Measurements from ENCODE around the gene ASPDH. TPM values are rescaled to one million over a fixed set of nuclear protein-coding genes. Genes with fewer than 3 reads are reported as not detected.

ASPDH gene
- total RNA-seq, 1 donor from 2014 or later, result not detected

- Histone ChIP-seq H3K27me3 (ENCODE audit: control insufficient read depth, insufficient read depth, low read length) (peaks cover 59% of the 10 kb centered on the region), H3K36me3 (ENCODE audit: control insufficient read depth, insufficient read depth, low read length) (no peaks in the 10 kb centered on the region), H3K4me3 (ENCODE audit: low read depth, low read length) (no peak overlapping the region)
- no peak for DNase-seq (ENCODE audit: low read depth)
- no peak for TF ChIP-seq CTCF (IDR thresholded peaks at IDR 0.05; ENCODE audit: insufficient read depth, low read length, poor library complexity, severe bottlenecking)
These were observed 20.5 kb downstream of the ASPDH start for GRCh38 chr19:50493171-50493570.

DNA sequence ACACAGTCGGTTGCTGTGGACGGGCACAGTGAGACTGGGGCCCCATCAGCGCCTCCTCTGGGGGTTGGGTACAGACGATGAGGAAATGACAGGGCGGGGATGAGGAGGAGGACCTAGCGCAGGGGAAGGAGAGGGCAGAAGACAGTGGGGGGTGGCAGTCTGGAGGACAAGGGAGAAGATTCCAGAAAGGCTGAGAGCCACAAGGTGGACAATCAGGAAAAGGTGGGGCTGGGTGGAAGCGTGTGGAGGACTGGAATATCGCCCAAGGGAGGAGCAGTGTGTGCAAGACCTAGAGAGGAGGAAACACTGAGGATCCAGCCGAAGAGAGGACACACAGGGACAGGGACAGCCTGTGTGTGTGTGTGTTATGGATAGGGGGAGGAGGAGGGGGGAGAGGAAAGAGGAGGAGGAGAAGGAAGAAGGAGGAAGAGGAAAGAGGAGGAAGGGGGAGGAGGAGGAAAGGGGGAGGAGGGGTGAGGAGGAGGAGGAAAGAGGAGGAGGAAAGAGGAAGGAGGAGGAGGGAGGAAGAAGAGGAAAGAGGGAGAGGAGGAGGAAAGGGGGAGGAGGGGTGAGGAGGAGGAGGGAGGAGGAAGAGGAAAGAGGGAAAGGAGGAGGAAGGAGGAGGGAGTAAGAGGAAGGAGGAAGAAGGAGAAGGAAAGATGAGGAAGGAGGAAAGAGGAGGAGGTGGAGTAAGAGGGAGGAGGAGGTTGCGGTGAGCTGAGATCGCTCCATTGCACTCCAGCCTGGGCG is 21.2 kb downstream of the ASPDH start:
- peaks cover 58% of the 10 kb centered on the region for H3K27me3 ChIP-seq (ENCODE audit: control insufficient read depth, insufficient read depth, low read length)
- H3K4me3 ChIP-seq (ENCODE audit: low read depth, low read length), result no peak overlapping the region
- DNase-seq (ENCODE audit: low read depth), result no peak

DNA sequence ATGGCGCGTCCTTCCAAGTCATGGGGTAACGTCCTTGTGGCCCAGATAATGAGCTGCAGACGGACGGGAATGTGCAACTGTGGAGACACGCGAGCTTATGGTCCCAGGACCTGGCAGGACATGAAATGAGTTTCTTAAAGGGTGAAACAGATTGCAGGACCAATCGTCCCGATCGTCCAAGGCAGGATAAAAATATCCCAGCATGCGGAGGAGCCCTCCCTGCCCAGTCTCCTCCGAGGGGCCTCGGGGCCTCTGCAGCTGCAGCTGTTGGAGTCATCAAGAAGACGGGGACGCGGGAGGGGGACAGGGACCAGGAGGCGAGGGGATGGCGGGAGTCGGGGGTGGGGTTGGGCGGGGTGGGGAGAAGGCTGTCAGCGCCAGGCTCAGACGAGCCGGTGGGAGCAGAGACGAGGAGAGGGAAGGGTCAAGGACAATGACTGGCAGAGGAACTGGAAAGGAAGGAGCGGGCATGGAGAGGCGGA is 22.7 kb downstream of the ASPDH start:
- H3K4me3 ChIP-seq (ENCODE audit: low read depth, low read length), result no peak overlapping the region
- no peak for TF ChIP-seq CTCF (IDR thresholded peaks at IDR 0.05; ENCODE audit: insufficient read depth, low read length, poor library complexity, severe bottlenecking)
- DNase-seq (ENCODE audit: low read depth), result no peak
- peaks cover 60% of the 10 kb centered on the region for H3K27me3 ChIP-seq (ENCODE audit: control insufficient read depth, insufficient read depth, low read length)
- H3K36me3 ChIP-seq (ENCODE audit: control insufficient read depth, insufficient read depth, low read length), result no peaks in the 10 kb centered on the region

More for the DNA sequence above, 21.2 kb downstream of the ASPDH start:
- H3K36me3 ChIP-seq (ENCODE audit: control insufficient read depth, insufficient read depth, low read length), result no peaks in the 10 kb centered on the region
- TF ChIP-seq CTCF (IDR thresholded peaks at IDR 0.05; ENCODE audit: insufficient read depth, low read length, poor library complexity, severe bottlenecking), result no peak

DNA sequence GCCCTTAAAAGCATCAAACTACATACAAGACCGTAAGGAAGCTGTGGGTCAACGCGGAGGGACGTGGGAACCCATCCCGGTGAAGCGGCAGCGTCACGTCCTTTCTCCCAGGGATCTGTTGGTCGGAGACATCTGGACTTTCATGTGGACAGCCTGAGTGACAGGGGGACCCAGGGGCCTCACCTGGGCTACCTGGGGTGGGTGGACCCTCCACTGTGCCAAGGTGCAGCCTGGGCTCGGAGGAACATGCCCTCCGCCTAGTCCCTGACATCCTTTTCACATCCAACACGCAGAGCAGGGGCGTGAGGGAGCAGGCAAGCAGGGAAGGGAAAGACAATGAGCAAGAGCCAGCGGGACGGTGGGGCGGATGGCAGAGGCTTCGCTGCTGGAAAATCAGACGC is 23.3 kb downstream of the ASPDH start:
- DNase-seq (ENCODE audit: low read depth), result no peak
- no peaks in the 10 kb centered on the region for H3K36me3 ChIP-seq (ENCODE audit: control insufficient read depth, insufficient read depth, low read length)
- TF ChIP-seq CTCF (IDR thresholded peaks at IDR 0.05; ENCODE audit: insufficient read depth, low read length, poor library complexity, severe bottlenecking), result no peak
- H3K27me3 ChIP-seq (ENCODE audit: control insufficient read depth, insufficient read depth, low read length), result peaks cover 60% of the 10 kb centered on the region
- no peak overlapping the region for H3K4me3 ChIP-seq (ENCODE audit: low read depth, low read length)

GRCh38 chr19:50489461-50490011 is 24.2 kb downstream of the ASPDH start:
- no peak for DNase-seq (ENCODE audit: low read depth)
- Histone ChIP-seq H3K4me3 (ENCODE audit: low read depth, low read length) (no peak overlapping the region), H3K36me3 (ENCODE audit: control insufficient read depth, insufficient read depth, low read length) (no peaks in the 10 kb centered on the region), H3K27me3 (ENCODE audit: control insufficient read depth, insufficient read depth, low read length) (peaks cover 56% of the 10 kb centered on the region)
- TF ChIP-seq CTCF (IDR thresholded peaks at IDR 0.05; ENCODE audit: insufficient read depth, low read length, poor library complexity, severe bottlenecking), result no peak

All from kidney epithelial cell (primary cell).